MM.1S (cell line): Measurements from ENCODE around the gene DNASE1L3.

Source experiments
- DNase-seq: peaks from one replicate; pipeline ENCODE4 v3.0.0-alpha.2; 2015
- H2AFZ ChIP-seq: fragments of 300-600 bp; sonication (generic); 2 replicates; pipeline ENCODE4 v1.6.0; 2016; ENCODE audit warnings: antibody characterized with exemption, low read length
- H3F3A ChIP-seq: fragments of 300-600 bp; sonication (generic); 2 replicates; pipeline ENCODE4 v1.6.1; 2016; ENCODE audit warnings: mild to moderate bottlenecking, antibody characterized with exemption, low read length, moderate library complexity, mixed read lengths; ENCODE audit not compliant: insufficient read depth
- H3K27ac ChIP-seq: fragments of 300-600 bp; sonication (generic); 2 replicates; pipeline ENCODE4 v1.5.1; 2016; ENCODE audit warnings: mild to moderate bottlenecking, low read length
- H3K27me3 ChIP-seq: fragments of 300-600 bp; sonication (generic); replicated peaks from 2 replicates; pipeline ENCODE4 v1.6.0; 2016; ENCODE audit warnings: low read length; ENCODE audit not compliant: insufficient read depth
- H3K36me3 ChIP-seq: fragments of 300-600 bp; sonication (generic); replicated peaks from 2 replicates; pipeline ENCODE4 v1.6.1; 2016; ENCODE audit warnings: mild to moderate bottlenecking, low read length, mixed read lengths; ENCODE audit not compliant: insufficient read depth
- H3K4me1 ChIP-seq: fragments of 300-600 bp; sonication (generic); 2 replicates; pipeline ENCODE4 v1.6.1; 2016; ENCODE audit warnings: low read length, mixed read lengths
- H3K4me2 ChIP-seq: fragments of 300-600 bp; sonication (generic); 2 replicates; pipeline ENCODE4 v1.6.0; 2016; ENCODE audit warnings: low read depth, low read length
- H3K4me3 ChIP-seq: fragments of 300-600 bp; sonication (generic); 2 replicates; pipeline ENCODE4 v1.5.1; 2016; ENCODE audit warnings: low read length, mixed read lengths
- H3K79me2 ChIP-seq: fragments of 300-600 bp; sonication (generic); 2 replicates; pipeline ENCODE4 v1.6.1; 2016; ENCODE audit warnings: mixed run types, low read length, mixed read lengths
- H3K9ac ChIP-seq: fragments of 300-600 bp; sonication (generic); 2 replicates; pipeline ENCODE4 v1.6.1; 2016; ENCODE audit warnings: low read length, mixed read lengths
- H3K9me2 ChIP-seq: fragments of 300-600 bp; sonication (generic); replicated peaks from 2 replicates; pipeline ENCODE4 v1.6.1; 2016; ENCODE audit warnings: mild to moderate bottlenecking, low read length, mixed read lengths; ENCODE audit not compliant: insufficient read depth
- H3K9me3 ChIP-seq: fragments of 300-600 bp; sonication (generic); replicated peaks from 2 replicates; pipeline ENCODE4 v1.6.1; 2016; ENCODE audit warnings: mild to moderate bottlenecking, low read length, mixed read lengths; ENCODE audit not compliant: insufficient read depth
- H4K20me1 ChIP-seq: fragments of 300-600 bp; sonication (generic); 2 replicates; pipeline ENCODE4 v1.6.1; 2016; ENCODE audit warnings: mild to moderate bottlenecking, low read length, moderate library complexity, mixed read lengths; ENCODE audit not compliant: insufficient read depth
- CTCF ChIP-seq: fragments of 300-600 bp; sonication (generic); IDR thresholded peaks from 2 replicates; pipeline ENCODE4 v1.5.1; 2016; ENCODE audit warnings: antibody characterized with exemption, low read length, mixed read lengths
- EZH2 ChIP-seq: fragments of 300-600 bp; sonication (generic); optimal IDR thresholded peaks from 2 replicates; pipeline ENCODE3; 2017; ENCODE audit warnings: low read depth, mild to moderate bottlenecking, antibody characterized with exemption, low read length, mixed read lengths
- EZH2phosphoT487 ChIP-seq: fragments of 300-600 bp; sonication (generic); IDR thresholded peaks from 2 replicates; pipeline ENCODE4 v1.6.1; 2018; ENCODE audit warnings: antibody characterized with exemption, low read length

DNASE1L3 gene

GRCh38 chr3:58178528-58179234, 32.1 kb downstream of the DNASE1L3 start:
- no peak overlapping the region for H3K27ac ChIP-seq
- H2AFZ ChIP-seq = no peak overlapping the region
- no peaks in the 10 kb centered on the region for H3K9me2 ChIP-seq
- H3K4me3 ChIP-seq = no peak overlapping the region
- no peaks in the 10 kb centered on the region for H3K36me3 ChIP-seq
- H3K9me3 ChIP-seq = no peaks in the 10 kb centered on the region
- no peak overlapping the region for H3K9ac ChIP-seq
- no peaks in the 10 kb centered on the region for H3F3A ChIP-seq
- H4K20me1 ChIP-seq = no peaks in the 10 kb centered on the region
- H3K27me3 ChIP-seq = no peaks in the 10 kb centered on the region; the same call in 1 of the 2 replicates
- no peak overlapping the region for H3K4me2 ChIP-seq
- no peak for TF ChIP-seq CTCF
- no peak for TF ChIP-seq EZH2phosphoT487
- TF ChIP-seq EZH2 = no peak
- no peaks in the 10 kb centered on the region for H3K79me2 ChIP-seq
- no peak for DNase-seq
- 0 out of 2 replicates have a peak, but pooled peaks cover 8% of the 10 kb centered on the region for H3K4me1 ChIP-seq

GRCh38 chr3:58177747-58178527, 32.8 kb downstream of the DNASE1L3 start:
- Histone ChIP-seq H3K27me3 (no peaks in the 10 kb centered on the region; the same call in 1 of the 2 replicates), H3K9me3 (no peaks in the 10 kb centered on the region), H4K20me1 (no peaks in the 10 kb centered on the region), H3F3A (no peaks in the 10 kb centered on the region), H3K79me2 (no peaks in the 10 kb centered on the region), H3K27ac (no peak overlapping the region), H3K9me2 (no peaks in the 10 kb centered on the region), H2AFZ (peak overlapping the region; percentile 53), H3K4me1 (0 out of 2 replicates have a peak, but pooled peaks cover 8% of the 10 kb centered on the region), H3K4me2 (peak overlapping the region; percentile 87), H3K9ac (no peak overlapping the region; the same call in 1 of the 2 replicates), H3K36me3 (no peaks in the 10 kb centered on the region), H3K4me3 (peak overlapping the region; percentile 54)
- peak; percentile 77 for DNase-seq
- TF ChIP-seq EZH2 (no peak), CTCF (peak; percentile 86)

GRCh38 chr3:58176827-58177489, 33.8 kb downstream of the DNASE1L3 start:
- no peak overlapping the region for H3K4me3 ChIP-seq
- H3K9ac ChIP-seq = no peak overlapping the region
- H3K4me2 ChIP-seq = peak overlapping the region; percentile 87; the same call in 1 of the 2 replicates
- 0 out of 2 replicates have a peak, but pooled peaks cover 8% of the 10 kb centered on the region for H3K4me1 ChIP-seq
- DNase-seq = no peak
- H3K36me3 ChIP-seq = no peaks in the 10 kb centered on the region
- H3F3A ChIP-seq = no peaks in the 10 kb centered on the region
- no peaks in the 10 kb centered on the region for H3K79me2 ChIP-seq
- H3K9me2 ChIP-seq = no peaks in the 10 kb centered on the region
- no peaks in the 10 kb centered on the region for H3K9me3 ChIP-seq
- H3K27me3 ChIP-seq = no peaks in the 10 kb centered on the region; the same call in 1 of the 2 replicates
- no peak for TF ChIP-seq CTCF
- TF ChIP-seq EZH2 = no peak
- TF ChIP-seq EZH2phosphoT487 = no peak
- no peaks in the 10 kb centered on the region for H4K20me1 ChIP-seq
- no peak overlapping the region for H3K27ac ChIP-seq
- H2AFZ ChIP-seq = no peak overlapping the region
